HG03039 (cell line): ENCODE results near the gene ANGPT4.
"Not testable (repeated sequence)": the region's sequence is repeated elsewhere in the genome, so short reads cannot be mapped to it uniquely, and the experiment has no call there.

ENCODE experiments used
- ATAC-seq: cut with Tn5 transposase; IDR thresholded peaks from one replicate; pipeline ENCODE4 v1.9.1; 2021; ENCODE audit warnings: mild to moderate bottlenecking, moderate library complexity; ENCODE audit not compliant: unreplicated experiment

Gene ANGPT4

GRCh38 chr20:909641-910040 is 6.5 kb downstream of the ANGPT4 start:
- no peak for ATAC-seq

GRCh38 chr20:906703-907270 is 9.3 kb downstream of the ANGPT4 start:
- ATAC-seq = no peak

GRCh38 chr20:906001-906520 is 10.1 kb downstream of the ANGPT4 start:
- ATAC-seq = no peak

GRCh38 chr20:905396-905961 is 10.7 kb downstream of the ANGPT4 start:
- ATAC-seq = no peak

DNA sequence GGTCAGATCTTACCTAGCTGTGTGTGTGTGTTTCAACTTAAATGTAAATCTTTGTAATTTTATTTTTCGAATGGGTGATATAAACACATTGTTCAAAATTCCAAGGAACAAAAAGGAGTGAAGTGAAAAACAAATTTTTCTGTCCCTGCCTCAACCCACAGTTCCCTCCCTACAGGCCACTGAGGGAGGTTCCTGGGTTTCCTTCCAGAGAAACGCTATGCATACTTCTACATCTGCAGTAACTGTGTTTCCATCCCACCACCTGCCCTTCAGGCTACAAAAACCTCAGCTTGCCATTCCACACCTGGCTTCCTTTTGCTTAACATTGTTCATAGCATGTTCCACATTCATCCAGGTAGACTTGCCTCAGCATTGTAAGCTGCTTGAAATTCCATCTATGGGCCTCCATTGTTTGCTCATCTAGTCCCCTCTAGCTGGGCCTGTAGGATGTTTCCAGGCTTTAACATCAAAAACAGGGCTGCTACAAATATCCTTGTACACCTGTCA is 12.0 kb downstream of the ANGPT4 start:
- no peak for ATAC-seq

- ATAC-seq = not testable (repeated sequence)
Observed at GRCh38 chr20:897436-897835, 18.7 kb downstream of the ANGPT4 start.

DNA sequence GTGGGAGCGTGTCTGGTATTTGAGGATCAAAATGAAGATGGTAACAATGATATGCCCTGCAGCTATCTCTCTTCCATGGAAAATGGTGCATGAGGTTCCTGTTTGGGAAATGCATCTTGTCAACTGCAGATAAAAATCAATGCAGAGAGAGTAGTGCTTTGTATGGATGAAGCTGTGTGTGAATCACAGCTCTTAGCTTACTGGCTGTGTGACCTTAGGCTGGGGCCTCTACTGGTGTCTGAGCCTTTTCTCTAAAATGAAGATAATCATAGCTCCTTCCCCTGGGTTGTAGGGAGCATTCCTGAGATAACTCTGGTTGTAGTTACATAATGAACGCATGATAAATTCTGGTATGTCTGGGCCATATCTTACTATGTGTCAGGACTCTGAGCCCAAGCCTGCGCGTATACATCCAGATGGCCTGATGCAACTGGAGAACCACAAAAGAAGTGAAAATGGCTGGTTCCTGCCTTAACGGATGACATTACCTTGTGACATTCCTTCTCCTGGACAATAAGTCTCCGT is 19.6 kb downstream of the ANGPT4 start:
- ATAC-seq = no peak

DNA sequence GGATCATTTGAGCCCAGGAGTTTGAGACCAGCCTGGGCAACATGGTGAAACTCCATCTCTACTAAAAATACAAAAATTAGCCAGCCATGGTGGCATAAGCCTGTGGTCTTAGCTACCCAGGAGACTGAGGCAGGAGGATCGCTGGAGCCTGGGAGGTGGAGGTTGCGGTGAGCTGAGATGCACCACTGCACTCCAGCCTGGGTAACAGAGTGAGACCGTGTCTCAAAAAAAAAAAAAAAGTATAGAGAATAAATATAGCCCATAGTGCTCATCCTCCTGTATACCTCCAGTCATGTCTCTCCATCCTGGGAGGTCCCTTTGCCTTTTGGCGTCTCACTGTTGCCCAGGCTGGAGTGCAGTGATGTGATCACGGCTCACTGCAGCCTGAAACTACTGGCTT is 23.8 kb downstream of the ANGPT4 start:
- ATAC-seq = not testable (repeated sequence)

- ATAC-seq = no peak
Observed at GRCh38 chr20:891706-892080, 24.4 kb downstream of the ANGPT4 start.

GRCh38 chr20:891058-891705 is 25.0 kb downstream of the ANGPT4 start:
- ATAC-seq = no peak

DNA sequence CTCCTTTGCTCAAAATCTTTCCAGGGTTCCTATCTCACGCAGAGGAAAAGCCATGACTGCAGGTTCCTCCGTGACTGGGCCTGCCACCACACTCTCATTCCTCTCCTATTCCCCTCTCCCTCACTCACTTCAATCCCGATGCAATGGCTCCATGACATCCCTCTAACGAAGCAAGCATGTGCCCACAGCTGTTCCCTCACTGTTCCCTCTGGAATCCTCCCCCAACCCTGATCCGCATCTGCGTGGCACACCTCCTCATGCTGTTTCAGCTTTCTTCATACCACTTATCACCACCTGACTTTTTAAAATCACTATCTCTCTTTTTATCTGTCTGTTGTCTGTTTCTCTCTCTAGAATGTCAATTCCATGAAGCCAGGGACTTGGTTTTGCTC is 25.5 kb downstream of the ANGPT4 start:
- ATAC-seq = no peak

GRCh38 chr20:889932-890463 is 26.1 kb downstream of the ANGPT4 start:
- ATAC-seq = no peak

GRCh38 chr20:889106-889505 is 27.0 kb downstream of the ANGPT4 start:
- no peak for ATAC-seq

- ATAC-seq = no peak
Observed at GRCh38 chr20:888057-888456, 28.1 kb downstream of the ANGPT4 start.

DNA sequence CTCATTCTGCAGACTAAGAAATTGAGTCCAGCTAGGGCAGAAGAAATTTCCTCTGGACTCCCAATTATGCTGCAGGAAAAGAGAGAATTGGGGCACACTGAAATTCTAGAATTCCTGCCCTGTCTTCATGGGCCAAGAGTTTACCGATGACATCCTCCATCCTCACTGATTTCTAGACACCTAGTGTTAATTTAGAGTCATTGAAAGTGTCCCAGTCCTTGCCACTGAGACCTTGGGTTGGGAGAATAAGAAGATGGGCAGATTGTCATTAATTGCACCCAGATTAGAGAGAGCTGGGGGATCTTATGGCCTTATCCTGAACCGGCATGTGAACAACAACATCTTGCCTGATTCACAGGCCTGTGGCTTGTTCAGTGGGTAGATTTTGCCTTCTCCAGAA is 29.0 kb downstream of the ANGPT4 start:
- no peak for ATAC-seq

DNA sequence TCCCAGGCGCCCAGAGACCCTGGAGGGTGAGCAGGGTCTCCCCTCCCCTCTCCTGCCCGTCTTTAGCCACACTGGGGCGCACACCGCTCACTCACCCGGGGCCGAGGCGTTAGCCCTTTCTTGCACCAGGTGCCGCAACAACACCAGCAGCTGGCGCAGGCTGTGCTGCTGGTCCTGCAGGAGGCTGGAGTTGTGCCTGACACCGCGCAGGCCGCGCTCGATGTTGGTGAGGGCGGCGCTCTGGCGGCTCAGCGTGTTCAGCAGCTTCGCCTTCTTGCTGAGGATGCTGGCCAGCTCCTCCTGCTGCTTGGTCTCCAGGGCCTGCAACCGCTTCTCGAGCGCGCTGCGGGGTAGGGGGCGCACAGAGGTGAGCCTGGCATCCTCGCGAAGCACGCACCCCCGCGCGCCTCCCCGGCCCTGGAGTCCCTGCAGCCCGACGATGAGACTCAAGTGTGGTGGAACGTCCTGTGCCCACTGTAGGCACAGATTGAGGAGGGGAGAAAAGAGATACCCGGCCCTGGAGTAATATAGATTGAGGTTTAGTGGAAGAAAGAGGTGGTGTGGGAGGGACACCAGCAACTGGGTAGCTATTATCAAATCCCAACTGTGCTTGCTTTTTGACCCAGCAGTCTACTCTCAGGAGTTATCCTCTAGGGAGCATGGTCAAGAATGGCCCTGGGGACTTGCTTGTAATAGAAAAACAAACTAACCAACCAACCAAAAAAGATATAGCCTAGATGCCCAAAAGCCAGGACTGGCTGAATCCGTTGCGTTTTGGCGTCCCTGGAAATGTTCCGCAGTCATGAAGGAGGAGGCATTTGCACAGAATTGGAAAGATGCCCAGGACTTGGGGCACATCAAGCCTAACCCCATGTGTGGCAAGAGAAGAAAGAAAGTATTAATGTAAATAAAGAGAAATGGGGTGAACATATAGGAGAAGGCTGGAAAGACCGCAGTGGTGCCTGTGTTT is 30.9 kb downstream of the ANGPT4 start:
- no peak for ATAC-seq

GRCh38 chr20:881783-882144 is 34.4 kb downstream of the ANGPT4 start:
- no peak for ATAC-seq

DNA sequence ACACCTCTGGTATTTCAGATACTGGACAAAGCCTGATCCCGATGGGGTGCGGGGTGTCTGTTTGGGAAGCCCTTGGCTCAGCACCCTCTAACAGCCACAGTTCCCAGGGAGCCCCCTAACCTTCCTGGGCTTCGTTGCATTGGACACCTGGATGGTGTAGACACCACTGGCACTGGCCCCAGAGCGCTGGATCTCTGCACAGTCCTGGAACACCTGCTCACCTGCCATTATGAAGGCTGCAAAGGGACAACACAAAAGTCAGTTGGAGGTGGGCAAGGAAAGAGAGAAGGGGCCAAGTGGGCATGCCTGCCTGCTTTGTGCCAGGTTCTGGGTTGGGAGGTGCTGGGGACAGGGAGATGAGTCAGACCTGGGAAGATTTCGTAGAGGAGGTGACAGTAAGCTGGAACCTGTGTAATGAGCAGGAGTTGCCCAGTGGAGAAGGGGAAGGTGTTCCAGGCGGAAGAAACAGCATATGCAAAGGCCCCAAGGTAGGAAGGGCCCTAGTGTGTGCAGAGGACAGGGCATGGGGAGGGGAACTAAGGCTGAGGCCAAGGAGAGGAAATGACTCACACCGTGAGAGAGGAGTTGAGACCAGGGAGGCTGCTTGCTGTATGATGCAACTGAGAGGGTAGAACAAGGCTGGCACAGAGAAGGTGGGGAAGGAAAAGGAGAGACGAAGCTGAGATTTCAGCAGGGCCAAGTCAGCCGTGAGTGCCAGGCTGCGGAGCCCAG is 34.9 kb downstream of the ANGPT4 start:
- ATAC-seq = no peak

DNA sequence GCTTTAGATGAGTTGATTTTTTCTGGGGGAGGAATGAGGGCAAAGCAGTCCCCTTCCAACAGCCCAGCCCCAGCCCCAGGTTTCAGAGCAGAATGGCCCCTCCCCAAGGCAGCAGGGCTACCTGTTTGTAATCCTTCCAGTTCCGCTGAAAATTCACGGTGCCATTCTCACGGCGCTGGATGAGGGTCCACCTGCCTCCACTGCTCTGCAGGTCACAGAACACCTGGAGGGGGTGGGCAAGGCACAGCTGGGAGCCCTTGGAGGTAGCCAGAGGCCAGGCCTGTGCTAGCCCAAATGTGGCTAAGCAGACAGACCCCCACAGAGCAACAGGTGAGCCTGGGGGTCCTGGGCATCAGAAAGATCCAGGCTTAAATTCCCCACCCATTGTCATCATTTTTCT is 36.5 kb downstream of the ANGPT4 start:
- no peak for ATAC-seq
